DND-41 (cell line): ENCODE measurements around the gene UBE2Q2.

Experiments used
- ATAC-seq: fragments of 200-7000 bp; cut with Tn5 transposase; 3 replicates; pipeline ENCODE4 v1.9.1; 2021; ENCODE audit warnings: low read depth; ENCODE audit not compliant: insufficient read depth
- DNase-seq: peaks from one replicate; pipeline ENCODE4 v3.0.0-alpha.2; 2020
- H2AFZ ChIP-seq: 2 replicates; pipeline ENCODE4 v1.6.0; 2012; ENCODE audit warnings: low read depth, low read length
- H3K27ac ChIP-seq: 2 replicates; pipeline ENCODE4 v1.5.1; 2012; ENCODE audit warnings: low read length, inconsistent platforms
- H3K27me3 ChIP-seq: fragments of 200-600 bp; sonication (generic); 2 replicates; pipeline ENCODE4 v1.6.0; 2012; ENCODE audit warnings: low read length, mild to moderate bottlenecking, inconsistent platforms; ENCODE audit not compliant: insufficient read depth, poor library complexity
- H3K36me3 ChIP-seq: 2 replicates; pipeline ENCODE4 v1.5.1; 2012; ENCODE audit warnings: low read length, inconsistent platforms; ENCODE audit not compliant: insufficient read depth
- H3K4me1 ChIP-seq: 2 replicates; pipeline ENCODE4 v1.5.1; 2012; ENCODE audit warnings: mild to moderate bottlenecking, low read length; ENCODE audit not compliant: insufficient read depth
- H3K4me2 ChIP-seq: 2 replicates; pipeline ENCODE4 v1.6.0; 2012; ENCODE audit warnings: mild to moderate bottlenecking, moderate library complexity, low read length, inconsistent platforms; ENCODE audit not compliant: insufficient read depth
- H3K4me3 ChIP-seq, 2 experiments: fragments of 200-600 bp in 1 of 2; shearing (Covaris generic) in 1 of 2; 2 replicates each; pipeline ENCODE4 v1.5.1; 2012 to 2016; ENCODE audit warnings: inconsistent platforms in 2 of 2, low read length in 2 of 2, mild to moderate bottlenecking in 2 of 2, low read depth in 1 of 2, moderate library complexity in 1 of 2
- H3K79me2 ChIP-seq: 2 replicates; pipeline ENCODE4 v1.6.0; 2012; ENCODE audit warnings: low read length, inconsistent platforms; ENCODE audit not compliant: insufficient read depth
- H3K9ac ChIP-seq: 2 replicates; pipeline ENCODE4 v1.6.0; 2012; ENCODE audit warnings: low read depth, mild to moderate bottlenecking, inconsistent platforms, low read length, moderate library complexity
- H3K9me3 ChIP-seq: 2 replicates; pipeline ENCODE4 v1.5.1; 2012; ENCODE audit warnings: low read length, moderate library complexity, mild to moderate bottlenecking, inconsistent platforms; ENCODE audit not compliant: insufficient read depth, severe bottlenecking
- H4K20me1 ChIP-seq: 2 replicates; pipeline ENCODE4 v1.6.0; 2012; ENCODE audit warnings: low read length; ENCODE audit not compliant: insufficient read depth
- EZH2 ChIP-seq: IDR thresholded peaks from 3 replicates; pipeline ENCODE4 v1.6.1; 2012; ENCODE audit warnings: borderline replicate concordance, low read depth, mild to moderate bottlenecking, moderate library complexity, low read length, inconsistent platforms; ENCODE audit not compliant: severe bottlenecking
- TF ChIP-seq, protein P1 (sequence below): IDR thresholded peaks from 2 replicates; pipeline ENCODE4 v1.5.1; 2012; ENCODE audit warnings: borderline replicate concordance, low read length, moderate library complexity, mild to moderate bottlenecking; ENCODE audit not compliant: poor library complexity, severe bottlenecking; ENCODE audit errors: extremely low read depth

UBE2Q2 gene

DNA sequence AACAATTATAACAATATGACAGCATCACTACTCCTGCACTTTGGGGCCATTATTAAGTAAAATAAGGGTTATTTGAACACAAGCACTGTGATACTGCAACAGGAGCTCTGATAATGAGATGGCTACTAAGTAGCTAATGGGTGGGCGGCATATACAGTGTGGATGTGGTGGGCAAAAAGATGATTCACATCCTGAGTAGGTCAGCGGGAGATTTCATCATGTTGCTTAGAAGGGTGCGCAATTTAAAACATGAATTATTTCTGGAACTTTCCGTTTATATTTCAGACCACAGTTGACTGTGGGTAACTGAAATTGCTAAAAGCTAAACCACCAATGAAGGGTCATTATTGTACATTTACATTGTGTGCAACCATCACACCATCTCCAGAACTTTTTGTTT lies 102.7 kb downstream of the UBE2Q2 start:
- TF ChIP-seq, protein P1, sequence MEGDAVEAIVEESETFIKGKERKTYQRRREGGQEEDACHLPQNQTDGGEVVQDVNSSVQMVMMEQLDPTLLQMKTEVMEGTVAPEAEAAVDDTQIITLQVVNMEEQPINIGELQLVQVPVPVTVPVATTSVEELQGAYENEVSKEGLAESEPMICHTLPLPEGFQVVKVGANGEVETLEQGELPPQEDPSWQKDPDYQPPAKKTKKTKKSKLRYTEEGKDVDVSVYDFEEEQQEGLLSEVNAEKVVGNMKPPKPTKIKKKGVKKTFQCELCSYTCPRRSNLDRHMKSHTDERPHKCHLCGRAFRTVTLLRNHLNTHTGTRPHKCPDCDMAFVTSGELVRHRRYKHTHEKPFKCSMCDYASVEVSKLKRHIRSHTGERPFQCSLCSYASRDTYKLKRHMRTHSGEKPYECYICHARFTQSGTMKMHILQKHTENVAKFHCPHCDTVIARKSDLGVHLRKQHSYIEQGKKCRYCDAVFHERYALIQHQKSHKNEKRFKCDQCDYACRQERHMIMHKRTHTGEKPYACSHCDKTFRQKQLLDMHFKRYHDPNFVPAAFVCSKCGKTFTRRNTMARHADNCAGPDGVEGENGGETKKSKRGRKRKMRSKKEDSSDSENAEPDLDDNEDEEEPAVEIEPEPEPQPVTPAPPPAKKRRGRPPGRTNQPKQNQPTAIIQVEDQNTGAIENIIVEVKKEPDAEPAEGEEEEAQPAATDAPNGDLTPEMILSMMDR = no peak
- no peak for TF ChIP-seq EZH2
- DNase-seq (no peak), ATAC-seq (no peak)
- H3K4me3 ChIP-seq = no peak overlapping the region
- H3K36me3 ChIP-seq = no peaks in the 10 kb centered on the region
- H3K27ac ChIP-seq = no peak overlapping the region
- no peak overlapping the region for H3K9ac ChIP-seq
- H3K4me2 ChIP-seq = no peak overlapping the region
- no peaks in the 10 kb centered on the region for H3K9me3 ChIP-seq
- H2AFZ ChIP-seq = no peak overlapping the region
- no peaks in the 10 kb centered on the region for H3K27me3 ChIP-seq
- no peaks in the 10 kb centered on the region for H3K4me1 ChIP-seq
- H4K20me1 ChIP-seq = no peaks in the 10 kb centered on the region
- no peaks in the 10 kb centered on the region for H3K79me2 ChIP-seq

DNA sequence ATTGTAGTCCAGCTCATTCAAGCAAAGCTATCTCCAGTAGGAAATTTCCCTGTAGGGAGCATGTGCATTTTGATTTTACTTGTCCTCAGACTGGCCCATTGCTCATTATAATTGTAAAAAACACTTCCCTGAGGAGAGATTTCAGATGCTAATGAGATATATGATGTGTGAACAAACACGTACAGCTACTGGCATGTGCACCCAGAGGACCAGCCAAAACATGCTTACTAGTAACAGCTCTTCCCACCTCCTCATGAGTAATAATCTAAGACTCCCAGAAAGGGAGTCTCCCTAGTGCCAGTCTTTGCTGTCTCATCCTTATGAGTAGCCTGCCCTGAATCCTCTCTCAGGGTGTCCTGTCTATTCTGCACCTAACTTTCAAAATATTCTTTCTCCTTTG lies 103.8 kb downstream of the UBE2Q2 start:
- ATAC-seq = no peak
- no peak overlapping the region for H3K4me2 ChIP-seq
- peaks cover 2% of the 10 kb centered on the region for H3K27me3 ChIP-seq
- no peak overlapping the region for H3K4me3 ChIP-seq
- H3K27ac ChIP-seq = no peak overlapping the region
- no peaks in the 10 kb centered on the region for H3K79me2 ChIP-seq
- no peaks in the 10 kb centered on the region for H3K36me3 ChIP-seq
- no peak overlapping the region for H2AFZ ChIP-seq
- H3K9me3 ChIP-seq = no peaks in the 10 kb centered on the region
- no peaks in the 10 kb centered on the region for H3K4me1 ChIP-seq
- no peak for TF ChIP-seq EZH2
- TF ChIP-seq, protein P1 = no peak
- no peaks in the 10 kb centered on the region for H4K20me1 ChIP-seq
- H3K9ac ChIP-seq = no peak overlapping the region
- no peak for DNase-seq

DNA sequence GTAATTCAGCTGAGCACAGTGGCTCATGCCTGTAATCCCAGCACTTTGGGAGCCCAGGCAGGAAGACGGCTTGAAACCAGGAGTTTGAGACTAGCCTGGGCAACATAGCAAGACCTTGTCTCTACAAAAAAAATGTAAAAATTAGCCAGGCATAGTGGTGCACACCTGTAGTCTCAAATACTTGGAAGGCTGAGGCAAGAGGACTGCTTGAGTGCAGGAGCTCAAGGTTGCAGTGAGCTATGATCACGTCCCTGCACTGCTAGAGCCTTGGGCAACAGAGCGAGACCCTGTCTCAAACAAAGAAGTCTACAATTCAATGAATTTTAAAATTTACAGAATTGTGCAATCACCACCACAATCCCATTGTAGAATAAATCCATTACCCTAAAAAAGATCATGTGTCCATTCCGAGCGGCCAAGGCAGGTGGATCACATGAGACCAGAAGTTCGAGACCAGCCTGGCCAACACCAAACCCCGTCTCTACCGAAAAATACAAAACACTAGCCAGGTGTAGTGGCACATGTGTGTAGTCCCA lies 105.6 kb downstream of the UBE2Q2 start:
- TF ChIP-seq, protein P1 = no peak
- no peak for TF ChIP-seq EZH2
- H3K9me3 ChIP-seq = no peaks in the 10 kb centered on the region
- H3K79me2 ChIP-seq = no peaks in the 10 kb centered on the region

More for the DNA sequence above, 105.6 kb downstream of the UBE2Q2 start:
- Histone ChIP-seq H2AFZ (no peak overlapping the region), H3K4me2 (no peak overlapping the region), H4K20me1 (no peaks in the 10 kb centered on the region), H3K36me3 (no peaks in the 10 kb centered on the region), H3K27me3 (peaks cover 2% of the 10 kb centered on the region), H3K27ac (no peak overlapping the region), H3K9ac (no peak overlapping the region), H3K4me1 (no peaks in the 10 kb centered on the region), H3K4me3 (no peak overlapping the region)
- ATAC-seq = no peak
- no peak for DNase-seq
